NCI-H1105 treated with DMSO at 0.1 percent for 48 hours (cell line): ENCODE data around the gene DTX1.

Experiments used
- DNase-seq: peaks from one replicate; lab custom pipeline; 2025; lab: John Stamatoyannopoulos, UW

DTX1 gene

DNA sequence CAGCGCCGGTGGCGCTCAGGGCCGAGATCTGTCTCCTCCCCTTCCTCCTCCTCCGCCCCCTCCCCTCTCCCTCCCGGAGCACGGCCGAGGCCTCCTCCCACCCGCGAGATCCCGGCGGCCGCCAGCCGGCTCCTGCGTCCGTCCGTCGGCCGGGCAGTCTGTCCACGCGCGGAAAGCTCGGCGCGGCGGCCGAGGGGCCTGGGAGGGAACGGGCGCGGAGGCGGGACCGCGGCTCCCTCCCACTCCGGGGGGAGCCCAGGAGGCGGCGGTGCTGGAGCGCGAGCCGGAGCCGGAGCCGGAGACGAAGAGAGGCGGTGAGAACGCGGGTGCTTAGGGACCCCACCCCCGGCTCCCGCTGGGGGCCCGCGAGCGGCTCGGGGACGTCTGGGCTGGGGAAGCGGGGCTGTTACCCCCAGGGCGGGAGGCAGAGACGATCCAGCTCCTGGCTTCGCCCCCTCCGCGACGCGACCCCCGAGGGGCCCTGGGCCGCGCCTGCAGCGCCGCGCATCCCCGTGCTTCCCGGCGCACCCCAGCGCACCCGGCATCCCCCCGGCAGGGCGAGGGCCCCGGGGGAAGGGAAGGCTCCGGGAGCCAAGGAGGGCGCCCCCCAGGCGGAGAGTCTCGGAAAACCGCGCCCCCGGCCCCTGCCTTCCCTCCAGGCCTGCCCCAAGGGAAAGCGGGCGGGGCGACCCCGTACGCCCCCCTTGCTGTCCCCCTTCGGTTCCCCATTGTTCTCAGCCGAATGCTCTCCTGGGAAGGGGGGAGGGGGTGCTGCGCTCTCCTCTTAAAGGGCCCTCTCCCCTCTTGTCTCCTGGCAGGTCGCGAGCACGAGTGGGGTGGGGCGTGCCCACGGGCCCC lies at the start of gene DTX1:
Gene DTX1, plus strand, starts transcription at position 100 of the 858 bp plus-strand sequence. CDS start 1,463 bp downstream, outside the sequence.
- DNase-seq: peak; percentile 33

DNA sequence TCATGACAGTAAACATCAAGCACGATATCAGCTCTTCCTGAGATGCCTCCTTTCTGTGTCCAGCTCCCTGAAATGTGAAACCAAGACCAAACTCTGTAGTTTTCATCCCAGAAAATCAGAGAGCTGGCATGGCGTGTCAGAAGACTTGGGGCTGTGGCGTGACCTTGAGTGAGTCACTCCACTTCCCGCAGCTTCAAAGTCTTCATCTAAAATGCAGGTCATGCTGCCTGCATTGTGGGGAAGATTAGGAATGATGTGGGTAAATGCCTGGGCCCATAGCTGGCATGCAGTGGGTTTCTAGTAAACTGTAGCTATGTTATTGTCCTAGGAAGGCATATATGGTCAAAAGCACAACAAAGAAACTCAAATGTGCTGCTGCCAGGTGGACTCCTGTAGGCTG lies 49.4 kb upstream of the DTX1 start:
- no peak for DNase-seq

DNA sequence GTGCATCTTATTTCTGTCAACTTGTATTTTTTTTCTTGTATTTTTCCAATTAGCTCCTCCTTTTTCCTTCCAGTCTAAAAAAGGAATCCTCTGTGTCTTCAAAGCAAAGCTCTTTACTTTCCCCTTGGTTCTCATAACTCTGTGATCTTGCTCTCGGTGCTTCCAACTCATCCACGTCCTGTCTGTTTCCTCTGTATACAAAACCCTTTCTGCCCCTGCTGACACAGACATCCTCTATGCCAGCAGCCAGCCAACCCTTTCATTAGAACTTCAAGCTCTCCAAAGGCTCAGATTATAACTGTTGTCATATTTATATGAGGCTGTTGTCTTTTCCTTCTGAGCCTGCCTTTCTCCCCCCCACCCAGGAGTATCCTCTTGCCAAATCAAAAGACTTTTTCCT lies 45.8 kb upstream of the DTX1 start:
- DNase-seq: no peak

DNA sequence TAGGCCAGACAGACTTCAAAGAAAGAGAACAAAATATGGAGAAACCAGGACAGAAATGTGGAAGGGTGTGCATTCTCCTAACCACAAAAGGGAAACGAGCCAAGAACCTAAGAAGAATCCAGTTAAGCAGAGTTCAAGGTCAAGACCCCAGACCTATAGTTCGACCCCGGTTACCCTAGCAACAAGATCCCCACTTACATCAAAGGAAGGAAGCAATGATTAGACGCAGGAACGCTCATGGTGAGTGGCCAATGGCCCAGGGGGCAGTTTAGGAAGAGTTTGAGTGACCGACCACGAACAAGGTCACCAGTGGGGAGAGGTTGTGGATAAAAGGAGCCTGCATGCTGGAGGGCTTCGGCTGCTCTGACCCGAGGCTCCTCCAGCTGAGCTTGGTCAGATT lies 42.0 kb upstream of the DTX1 start:
- DNase-seq: no peak

DNA sequence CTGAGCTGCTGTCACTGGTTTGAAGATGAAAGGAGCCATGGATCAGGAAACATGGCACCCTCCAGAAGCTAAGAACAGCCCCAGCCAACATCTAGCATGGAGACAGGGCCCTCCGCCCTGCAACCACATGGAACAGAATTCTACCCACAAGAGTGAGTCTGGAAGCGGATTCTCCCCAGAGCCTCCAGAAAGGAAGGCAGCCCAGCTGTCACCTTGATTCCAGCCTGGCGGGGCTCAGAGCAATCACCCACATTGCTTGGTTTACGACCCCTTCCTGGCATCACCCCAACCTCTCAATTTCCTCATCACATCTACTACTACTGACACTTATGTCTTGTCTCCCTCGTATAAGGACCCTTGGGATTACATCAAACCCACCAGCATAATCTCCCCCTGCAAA lies 39.7 kb upstream of the DTX1 start:
- no peak for DNase-seq

DNA sequence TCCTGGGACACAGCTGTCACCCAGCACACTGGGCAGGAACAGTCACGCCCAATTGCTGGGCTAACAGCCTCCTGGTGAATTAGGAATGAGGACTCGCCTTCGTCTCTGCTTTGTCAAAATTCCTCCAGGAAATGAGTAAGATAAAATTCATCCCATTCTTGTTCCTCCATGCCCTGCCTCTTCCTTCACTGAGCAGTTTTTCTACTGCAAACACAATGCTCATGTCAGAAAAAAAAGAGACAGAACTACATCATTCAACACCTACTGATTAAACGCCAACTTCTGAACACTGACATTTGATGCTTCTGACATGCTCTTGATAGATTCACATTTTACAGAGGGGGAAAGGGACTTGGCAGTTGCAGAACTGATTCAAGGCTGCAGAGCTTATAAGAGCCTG lies 37.5 kb upstream of the DTX1 start:
- no peak for DNase-seq

DNA sequence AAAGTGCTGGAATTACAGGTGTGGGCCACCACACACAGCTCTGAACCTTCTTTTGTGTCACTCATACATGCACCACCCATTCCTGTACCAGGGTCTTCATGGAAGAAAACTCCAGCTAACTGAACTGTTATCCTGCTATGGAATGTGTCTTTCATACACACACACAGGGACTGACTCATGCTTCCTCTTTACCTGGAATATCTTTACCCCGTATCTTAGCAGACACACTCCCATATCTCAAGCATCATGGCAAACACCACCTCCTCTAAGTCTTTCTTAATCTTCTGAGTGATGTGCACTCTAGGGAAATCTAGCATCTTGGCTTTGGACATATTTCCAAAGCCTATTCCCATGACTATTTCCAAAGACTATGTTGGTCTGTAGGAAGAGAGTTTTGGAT lies 35.0 kb upstream of the DTX1 start:
- DNase-seq: no peak

DNA sequence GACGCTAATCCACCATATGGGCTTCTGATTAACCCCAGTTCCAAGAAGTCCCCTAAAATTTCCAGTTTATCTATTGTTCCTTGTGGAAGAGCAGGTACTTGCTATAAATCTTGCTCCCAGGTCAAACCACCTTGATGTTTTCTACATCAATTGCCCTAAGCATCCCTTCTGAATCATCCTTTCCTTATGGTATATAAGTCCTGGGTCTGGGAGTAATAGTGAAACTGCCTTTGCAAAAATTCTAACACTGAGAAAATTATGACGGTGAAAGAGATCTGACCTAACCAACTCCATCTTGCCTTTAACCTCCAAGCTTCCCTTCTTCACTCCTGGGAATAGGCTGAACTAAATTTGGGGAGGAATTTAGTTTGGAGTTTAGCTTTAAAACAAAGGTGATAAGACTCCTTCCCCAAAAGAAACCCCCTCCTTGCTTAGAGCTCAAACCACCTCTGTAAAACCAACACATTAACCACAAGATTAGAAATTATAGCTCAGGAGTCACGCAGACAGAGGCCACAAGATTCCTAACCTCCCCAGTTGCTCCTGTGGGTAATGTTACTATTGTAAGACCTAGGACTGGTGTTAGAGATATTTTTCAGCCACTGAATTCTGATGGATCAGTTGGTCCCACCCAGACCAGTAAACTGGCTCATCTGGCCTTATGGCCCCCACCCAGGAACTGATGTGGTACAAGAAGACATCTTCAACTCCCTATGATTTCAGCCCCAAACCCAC lies 33.8 kb upstream of the DTX1 start:
- no peak for DNase-seq

DNA sequence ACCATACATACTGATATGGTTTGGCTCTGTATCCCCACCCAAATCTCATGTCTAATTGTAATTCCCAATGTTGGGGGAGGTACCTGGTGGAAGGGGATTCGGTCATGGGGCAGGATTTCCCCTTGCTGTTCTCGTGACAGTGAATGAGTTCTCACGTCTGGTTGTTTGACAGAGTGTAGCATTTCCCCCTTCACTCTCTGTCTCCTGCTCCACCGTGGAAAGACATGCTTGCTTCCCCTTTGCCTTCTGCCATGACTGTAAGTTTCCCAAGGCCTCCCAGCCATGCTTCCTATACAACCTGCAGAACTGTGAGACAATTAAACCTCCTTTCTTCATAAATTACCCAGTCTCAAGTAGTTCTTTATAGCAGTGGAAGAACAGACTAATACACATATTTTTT lies 28.8 kb upstream of the DTX1 start:
- DNase-seq: no peak

DNA sequence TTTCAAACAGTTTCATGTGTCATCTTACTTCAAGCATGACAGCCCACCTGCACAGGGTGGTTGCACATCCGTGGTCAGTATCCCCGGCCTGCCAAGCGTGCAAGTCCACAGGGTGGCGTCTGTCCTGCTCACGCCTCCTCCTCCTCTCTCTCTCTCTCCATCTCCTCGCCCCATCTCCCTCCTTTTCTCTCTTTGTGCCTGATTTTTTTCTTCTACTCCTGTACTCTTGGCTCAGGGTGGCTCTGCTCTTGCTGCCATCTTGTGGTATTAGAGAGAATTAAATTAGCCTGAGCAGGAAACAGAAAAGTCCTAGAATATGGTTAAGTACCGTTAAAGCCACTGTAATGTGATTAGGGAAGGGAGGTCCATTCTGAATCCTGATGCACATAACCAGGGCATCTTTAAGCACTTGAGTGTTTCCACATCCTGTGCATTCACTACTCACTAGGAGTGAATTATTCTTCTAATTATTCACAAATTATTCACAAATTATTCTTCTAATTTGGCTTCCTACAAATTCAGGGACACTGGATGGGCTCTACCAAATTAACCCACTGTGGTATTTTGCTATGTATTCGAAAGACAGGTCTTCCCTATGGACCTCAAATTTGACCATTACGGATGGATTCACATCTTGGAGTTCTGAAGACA lies 25.5 kb upstream of the DTX1 start:
- DNase-seq: peak; percentile 82

DNA sequence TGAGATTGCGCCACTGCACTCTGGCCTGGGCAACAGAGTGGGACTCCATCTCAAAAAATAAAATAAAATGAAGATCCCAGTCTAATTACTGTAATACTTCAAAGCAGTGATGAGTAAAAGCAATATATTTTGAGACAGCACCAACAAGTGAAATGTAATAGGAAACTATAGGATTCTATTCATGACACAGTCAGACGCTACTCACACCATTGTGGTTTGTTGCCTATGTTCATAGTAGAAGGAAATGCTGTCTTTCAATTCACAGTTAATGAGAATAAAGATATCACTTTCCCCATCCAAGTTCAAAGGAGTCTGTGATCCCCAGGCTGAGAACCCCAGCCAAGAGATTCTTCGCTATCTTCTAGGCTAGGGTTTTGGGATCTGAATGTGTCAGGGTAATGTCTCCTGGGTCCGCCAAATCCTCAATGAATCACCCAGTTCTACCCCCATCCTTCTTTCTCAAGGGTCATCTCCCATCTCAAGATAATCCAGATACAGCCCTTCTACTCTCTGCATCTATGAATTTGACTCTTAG lies 16.6 kb upstream of the DTX1 start:
- DNase-seq: no peak

DNA sequence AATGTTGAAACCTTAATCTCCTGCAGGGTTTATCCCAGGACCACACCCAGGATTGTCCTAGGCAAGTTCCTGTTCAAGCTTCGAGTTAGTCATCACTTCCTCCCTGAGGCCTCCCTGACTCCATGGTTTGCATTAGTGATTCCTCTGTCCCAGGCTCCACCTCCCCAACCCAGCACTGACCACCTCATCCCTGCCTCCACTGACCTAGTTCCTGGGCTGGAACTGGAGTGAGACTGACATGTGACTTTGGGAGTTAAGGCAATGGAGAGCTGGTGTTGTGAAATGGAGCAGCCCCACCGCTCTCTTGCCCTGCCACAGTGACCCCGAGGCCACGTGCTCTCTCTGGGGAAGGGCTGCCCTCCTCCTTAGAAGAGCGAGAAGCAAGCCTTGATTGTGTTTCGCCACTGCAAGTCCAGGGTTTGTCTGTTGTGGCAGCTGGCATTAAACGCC lies 15.8 kb upstream of the DTX1 start:
- DNase-seq: no peak

DNA sequence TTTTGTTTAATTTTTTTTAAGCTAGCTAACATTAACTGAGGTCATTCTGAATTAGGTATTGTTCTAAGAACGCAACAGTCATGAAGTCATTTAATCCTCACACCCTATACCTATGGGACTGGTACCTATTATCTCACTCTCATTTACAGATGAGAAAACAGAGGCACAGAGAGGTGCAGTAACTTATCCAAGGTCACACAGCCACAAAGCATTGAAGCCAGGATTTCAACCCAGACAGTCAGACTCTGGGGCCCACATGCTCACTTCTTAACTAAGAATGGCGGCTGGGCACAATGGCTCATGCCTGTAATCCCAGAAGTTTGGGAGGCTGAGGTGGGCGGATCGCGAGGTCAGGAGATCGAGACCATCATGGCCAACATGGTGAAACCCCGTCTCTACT lies 15.0 kb upstream of the DTX1 start:
- no peak for DNase-seq

DNA sequence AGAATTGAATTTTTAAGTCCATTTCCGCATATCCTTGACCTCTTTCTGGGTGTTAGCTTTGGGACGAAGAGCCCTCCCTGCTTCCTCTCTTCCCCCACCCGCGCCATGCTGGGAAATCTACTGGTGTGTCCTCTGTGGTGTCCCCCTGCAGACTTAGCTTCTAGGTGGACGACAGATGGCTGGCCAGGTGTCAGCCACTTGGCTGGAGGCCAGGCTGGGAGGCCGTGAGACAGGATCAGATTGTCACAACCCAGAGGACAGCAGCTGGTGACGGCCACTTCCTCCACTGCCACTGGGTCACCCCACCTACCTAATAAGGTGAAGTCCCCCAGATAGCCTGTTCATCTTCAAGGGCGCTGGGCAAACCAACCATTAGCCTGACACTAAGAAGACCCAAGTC lies 13.3 kb upstream of the DTX1 start:
- DNase-seq: no peak

DNA sequence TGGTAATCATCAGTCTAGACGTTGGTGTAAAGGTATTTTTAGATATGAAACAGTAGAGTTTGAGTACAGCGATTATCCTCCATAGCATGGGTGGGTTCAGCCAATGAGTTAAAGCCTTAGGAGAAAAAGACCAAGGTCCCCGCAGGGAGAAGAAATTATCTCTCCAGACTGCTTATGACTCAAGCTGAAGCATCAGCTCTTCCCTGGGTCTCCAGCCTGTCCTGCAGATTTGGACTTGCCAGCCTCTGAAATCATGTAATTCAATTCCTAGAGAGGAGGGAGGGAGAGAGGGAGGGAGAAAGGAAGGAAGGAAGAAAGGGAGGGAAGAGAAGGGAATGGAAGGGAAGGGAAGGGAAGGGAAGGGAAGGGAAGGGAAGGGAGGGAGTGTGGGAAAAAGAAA lies 12.0 kb upstream of the DTX1 start:
- DNase-seq: no peak

DNA sequence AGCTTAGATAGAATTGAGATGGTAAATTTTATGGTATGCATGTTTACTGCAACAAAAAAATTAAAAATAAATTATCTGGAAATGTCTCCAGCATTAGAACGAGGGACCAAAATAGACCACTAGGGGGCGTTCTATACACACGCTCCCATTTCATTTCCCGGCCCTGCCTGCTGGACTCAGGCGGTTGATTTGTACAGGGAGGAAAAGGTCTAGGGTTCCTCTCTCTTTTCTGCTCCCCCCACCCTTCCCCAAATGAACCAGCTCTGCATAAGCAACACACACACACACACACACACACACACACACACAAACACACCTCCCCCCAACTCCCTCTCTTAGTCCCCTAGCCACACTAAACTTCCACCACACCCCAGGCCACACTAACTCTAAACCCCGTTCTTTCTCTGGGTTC lies 7.8 kb upstream of the DTX1 start:
- DNase-seq: peak; percentile 71

DNA sequence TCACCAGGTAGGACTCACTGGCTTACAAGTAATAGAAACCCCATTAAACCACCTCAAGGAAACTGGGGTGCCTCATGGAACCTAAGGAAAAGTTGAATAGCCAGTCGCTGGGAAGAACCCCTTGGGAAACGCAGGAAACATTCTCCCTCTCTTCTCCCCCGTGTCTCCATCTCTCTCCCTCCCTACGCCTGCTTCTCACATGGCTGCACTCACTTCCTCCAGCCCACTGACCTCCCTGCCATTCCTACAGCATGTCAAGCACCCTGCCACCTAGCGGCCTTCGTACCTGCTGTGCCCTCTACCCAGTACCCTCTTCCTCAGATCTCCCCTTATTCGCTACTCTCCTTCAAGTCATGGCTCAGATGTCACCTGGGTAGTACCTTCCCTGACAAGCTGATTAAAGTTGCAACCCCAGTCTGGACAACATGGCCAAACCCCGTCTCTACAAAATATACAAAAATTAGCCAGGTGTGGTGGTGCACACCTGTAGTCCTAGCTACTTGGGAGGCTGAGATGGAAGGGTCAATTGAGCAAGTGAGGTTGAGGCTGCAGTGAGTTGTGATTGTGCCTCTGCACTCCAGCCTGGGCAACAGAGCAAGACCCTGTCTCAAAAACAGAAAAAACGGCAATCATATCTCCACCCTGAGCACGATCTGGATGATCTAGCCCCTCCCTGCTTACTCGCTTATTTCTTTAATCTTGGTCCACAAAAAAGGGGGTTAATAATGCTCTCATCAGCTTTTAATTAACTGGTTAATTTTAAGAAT lies 6.4 kb upstream of the DTX1 start:
- DNase-seq: no peak

DNA sequence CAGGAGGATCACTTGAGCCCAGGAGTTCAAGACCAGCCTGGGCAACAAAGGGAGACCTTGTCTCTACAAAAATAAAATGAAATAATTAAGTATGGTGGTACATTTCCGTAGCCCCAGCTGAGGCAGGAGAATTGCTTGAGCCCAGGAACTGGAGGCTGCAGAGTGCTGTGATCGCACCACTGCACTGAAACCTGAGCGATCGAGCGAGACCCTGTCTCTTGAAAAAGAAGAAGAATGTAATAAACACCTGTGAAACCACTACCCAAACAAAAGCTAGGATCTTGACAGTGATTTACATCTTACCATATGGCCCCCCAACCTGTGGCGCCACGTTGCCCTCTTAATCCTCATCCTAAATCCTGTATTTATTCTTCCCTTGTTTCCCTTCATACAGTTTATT lies 5.7 kb upstream of the DTX1 start:
- no peak for DNase-seq

DNA sequence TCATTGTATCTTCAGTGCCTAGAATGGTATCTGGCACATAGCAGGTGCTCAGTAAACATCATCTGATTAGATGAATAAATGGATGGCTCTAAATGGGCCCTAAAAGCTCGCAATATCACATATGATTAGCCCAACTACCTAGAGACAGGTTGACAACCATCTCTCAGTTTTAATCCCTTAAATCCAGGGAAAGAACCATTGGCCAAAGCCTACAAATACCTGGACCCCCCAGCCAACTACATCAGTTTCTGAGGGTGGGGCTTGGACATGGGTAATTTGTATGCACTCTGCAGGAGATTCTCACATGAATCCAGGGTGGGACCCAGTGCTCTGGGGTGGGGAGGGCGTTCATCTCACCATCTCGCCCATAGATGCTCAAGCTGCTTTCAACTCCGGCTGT lies 4.8 kb upstream of the DTX1 start:
- no peak for DNase-seq

DNA sequence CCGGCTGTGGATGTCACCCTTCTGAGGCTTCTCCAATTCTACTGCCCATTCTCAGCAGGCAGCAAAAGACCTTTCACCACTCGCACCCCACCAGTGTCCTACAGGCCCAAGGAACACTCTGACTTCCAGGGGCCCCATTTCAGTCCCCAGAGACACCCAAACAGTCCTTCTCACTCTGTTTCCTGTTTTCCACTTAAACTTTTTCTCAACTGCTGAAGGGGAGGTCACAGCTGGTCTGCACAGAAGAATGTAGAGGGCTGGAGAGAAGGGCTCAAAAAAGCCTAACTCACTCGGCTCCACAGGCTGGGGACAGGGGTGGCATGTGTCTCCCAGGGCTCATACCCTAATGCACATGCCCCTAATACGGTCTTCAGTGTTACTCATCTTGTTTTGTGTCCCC lies 4.2 kb upstream of the DTX1 start:
- no peak for DNase-seq

DNA sequence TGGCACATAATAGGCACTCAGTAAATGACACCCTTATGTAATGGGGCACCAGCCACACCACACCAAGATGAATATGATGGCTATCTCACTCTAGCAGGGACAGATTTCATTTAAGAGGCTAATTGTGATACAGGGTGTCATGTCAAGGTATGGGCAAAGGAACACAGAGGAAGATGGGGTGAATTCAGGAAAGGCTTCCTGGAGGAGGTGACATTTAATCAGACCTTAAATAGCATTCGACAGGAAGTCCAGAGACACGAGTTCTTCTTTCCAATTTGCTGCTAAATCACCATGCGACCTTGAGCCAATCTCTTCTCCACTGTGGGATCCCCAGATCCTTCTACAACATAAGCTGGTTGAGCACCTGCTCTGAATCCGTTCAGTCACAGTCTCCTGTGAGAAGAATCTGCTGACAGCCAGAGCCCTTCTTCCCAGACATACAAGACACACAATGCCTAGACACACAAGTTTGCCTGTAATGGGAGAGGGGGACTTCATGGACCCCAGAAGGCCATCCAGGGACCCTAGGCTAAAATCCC lies 1.5 kb upstream of the DTX1 start:
- DNase-seq: no peak
